H9 (cell line): Measurements from ENCODE around the gene TMEM163. TPM values are rescaled to one million over a fixed set of nuclear protein-coding genes. Genes with fewer than 3 reads are reported as not detected.

ENCODE experiments used
- DNase-seq: peaks from one replicate; pipeline ENCODE4 v3.0.0-alpha.2; 2017
- H2AFZ ChIP-seq: one replicate; pipeline ENCODE4 v1.6.1; 2013; ENCODE audit warnings: mild to moderate bottlenecking, low read length, control low read depth, moderate library complexity
- H2AK5ac ChIP-seq: 2 replicates; pipeline ENCODE4 v1.6.1; 2013; ENCODE audit warnings: low read length, control low read depth, mixed read lengths; ENCODE audit not compliant: insufficient read length
- H2BK120ac ChIP-seq: one replicate; pipeline ENCODE4 v1.6.1; 2013; ENCODE audit warnings: low read depth, mild to moderate bottlenecking, low read length, control low read depth, inconsistent platforms; ENCODE audit not compliant: poor library complexity, severe bottlenecking
- H2BK12ac ChIP-seq: 2 replicates; pipeline ENCODE4 v1.6.1; 2013; ENCODE audit warnings: low read length, control low read depth, mixed read lengths, low read depth; ENCODE audit not compliant: insufficient read length
- H2BK15ac ChIP-seq: 2 replicates; pipeline ENCODE4 v1.6.1; 2013; ENCODE audit warnings: low read depth, low read length, control low read depth
- H2BK20ac ChIP-seq: one replicate; pipeline ENCODE4 v1.6.1; 2013; ENCODE audit warnings: low read depth, mild to moderate bottlenecking, low read length, control low read depth, inconsistent platforms; ENCODE audit not compliant: poor library complexity, severe bottlenecking
- H2BK5ac ChIP-seq: 2 replicates; pipeline ENCODE4 v1.6.1; 2013; ENCODE audit warnings: low read length, control low read depth, mixed read lengths; ENCODE audit not compliant: insufficient read length
- H3K14ac ChIP-seq: 2 replicates; pipeline ENCODE4 v1.6.1; 2013; ENCODE audit warnings: low read length, control low read depth; ENCODE audit not compliant: insufficient read depth
- H3K18ac ChIP-seq: 2 replicates; pipeline ENCODE4 v1.6.1; 2013; ENCODE audit warnings: low read depth, mild to moderate bottlenecking, mixed read lengths, low read length, control low read depth; ENCODE audit not compliant: insufficient read length
- H3K23ac ChIP-seq: 2 replicates; pipeline ENCODE4 v1.6.1; 2013; ENCODE audit warnings: low read length, control low read depth, mixed read lengths, low read depth; ENCODE audit not compliant: insufficient read length
- H3K23me2 ChIP-seq: 2 replicates; pipeline ENCODE4 v1.6.1; 2013; ENCODE audit warnings: low read depth, mild to moderate bottlenecking, mixed read lengths, low read length, control low read depth; ENCODE audit not compliant: insufficient read length, poor library complexity, severe bottlenecking
- H3K27ac ChIP-seq: 2 replicates; pipeline ENCODE4 v1.5.1; 2013; ENCODE audit warnings: low read length, control low read depth, mixed read lengths, low read depth; ENCODE audit not compliant: insufficient read length
- H3K27me3 ChIP-seq: 2 replicates; pipeline ENCODE4 v1.6.1; 2013; ENCODE audit warnings: low read length, control low read depth, inconsistent platforms; ENCODE audit not compliant: insufficient read depth
- H3K4ac ChIP-seq: 2 replicates; pipeline ENCODE4 v1.6.1; 2013; ENCODE audit warnings: low read depth, mild to moderate bottlenecking, control low read depth, inconsistent platforms, low read length, moderate library complexity
- H3K4me1 ChIP-seq: 2 replicates; pipeline ENCODE4 v1.6.1; 2013; ENCODE audit warnings: low read length, control low read depth, inconsistent platforms; ENCODE audit not compliant: insufficient read depth
- H3K4me2 ChIP-seq: 2 replicates; pipeline ENCODE4 v1.6.1; 2013; ENCODE audit warnings: low read length, control low read depth, mixed read lengths; ENCODE audit not compliant: insufficient read length, insufficient read depth
- H3K56ac ChIP-seq: 2 replicates; pipeline ENCODE4 v1.6.1; 2013; ENCODE audit warnings: low read depth, mild to moderate bottlenecking, mixed read lengths, low read length, control low read depth; ENCODE audit not compliant: insufficient read length
- H3K79me1 ChIP-seq: 2 replicates; pipeline ENCODE4 v1.6.1; 2013; ENCODE audit warnings: low read depth, mild to moderate bottlenecking, moderate library complexity, low read length, control low read depth, inconsistent platforms; ENCODE audit not compliant: insufficient read depth, poor library complexity, severe bottlenecking
- H3K79me2 ChIP-seq: 2 replicates; pipeline ENCODE4 v1.6.1; 2013; ENCODE audit warnings: low read length, control low read depth, inconsistent platforms; ENCODE audit not compliant: insufficient read depth
- H3K9ac ChIP-seq: 2 replicates; pipeline ENCODE4 v1.6.1; 2013; ENCODE audit warnings: low read length, control low read depth, mixed read lengths; ENCODE audit not compliant: insufficient read length; ENCODE audit errors: extremely low read depth
- H3K9me3 ChIP-seq: one replicate; pipeline ENCODE4 v1.6.1; 2013; ENCODE audit warnings: low read depth, low read length, inconsistent platforms; ENCODE audit not compliant: control insufficient read depth
- H3T11ph ChIP-seq: one replicate; pipeline ENCODE4 v1.6.1; 2013; ENCODE audit warnings: mild to moderate bottlenecking, low read length, control low read depth, inconsistent platforms
- H4K20me1 ChIP-seq: one replicate; pipeline ENCODE4 v1.6.1; 2013; ENCODE audit not compliant: control insufficient read depth, insufficient read length, insufficient read depth
- H4K5ac ChIP-seq: 2 replicates; pipeline ENCODE4 v1.6.1; 2013; ENCODE audit warnings: low read depth, mild to moderate bottlenecking, mixed read lengths, low read length, control low read depth; ENCODE audit not compliant: insufficient read length
- H4K8ac ChIP-seq: replicated peaks from 2 replicates; pipeline ENCODE4 v1.6.1; 2013; ENCODE audit warnings: low read length, control low read depth, mixed read lengths, low read depth; ENCODE audit not compliant: insufficient read length
- H4K91ac ChIP-seq: 2 replicates; pipeline ENCODE4 v1.6.1; 2013; ENCODE audit warnings: low read depth, mild to moderate bottlenecking, moderate library complexity, mixed read lengths, low read length, control low read depth; ENCODE audit not compliant: insufficient read length
- H3K27ac Mint-ChIP-seq, 3 experiments: 2 replicates in 2 of 3; 3 replicates in 1 of 3; pipeline ENCODE4 v1.8.0; 2020 to 2021; ENCODE audit warnings: mixed read lengths in 3 of 3, mild to moderate bottlenecking in 1 of 3, moderate library complexity in 1 of 3
- H3K27me3 Mint-ChIP-seq: 2 replicates; pipeline ENCODE4 v1.8.0; 2021; ENCODE audit warnings: low read depth, mild to moderate bottlenecking, moderate library complexity, mixed read lengths
- H3K36me3 Mint-ChIP-seq, 3 experiments: 2 replicates in 2 of 3; 3 replicates in 1 of 3; pipeline ENCODE4 v1.8.0; 2020 to 2021; ENCODE audit warnings: low read depth in 3 of 3, mixed read lengths in 3 of 3; ENCODE audit not compliant: insufficient read depth in 1 of 3
- H3K4me1 Mint-ChIP-seq, 2 experiments: 2 replicates each; pipeline ENCODE4 v1.8.0; 2020; ENCODE audit warnings: mixed read lengths in 2 of 2
- H3K4me3 Mint-ChIP-seq, 2 experiments: 2 replicates in 1 of 2; 3 replicates in 1 of 2; pipeline ENCODE4 v1.8.0; 2020 to 2021; ENCODE audit warnings: mild to moderate bottlenecking in 2 of 2, mixed read lengths in 2 of 2, moderate library complexity in 1 of 2
- H3K9me3 Mint-ChIP-seq, 2 experiments: 2 replicates in 1 of 2; 3 replicates in 1 of 2; pipeline ENCODE4 v1.8.0; 2020; ENCODE audit warnings: mild to moderate bottlenecking in 2 of 2, mixed read lengths in 2 of 2, moderate library complexity in 1 of 2
- CTCF ChIP-seq: fragments of 200-600 bp; sonication (generic); conservative IDR thresholded peaks from 3 replicates; pipeline ENCODE4 v1.8.0; 2021; ENCODE audit warnings: antibody characterized with exemption, mild to moderate bottlenecking
- WGBS: extraction: QIAGEN DNeasy Blood & Tissue Kit; methylation state at CpG from one replicate; pipeline ENCODE4 v1.1.7; 2013; ENCODE audit warnings: missing lambda C conversion rate, low lambda C conversion rate, mixed read lengths; ENCODE audit not compliant: insufficient read length; ENCODE audit errors: extremely low coverage; 5-methylcytosine and 5-hydroxymethylcytosine counted together
- total RNA-seq: library from RNA; stranded (reverse); gene quantifications from 2 replicates; pipeline ENCODE4 v1.2.1, GENCODE V29; 2021

Gene TMEM163
- total RNA-seq, 1 experiment from 2014 or later: 0.39 TPM

GRCh38 chr2:134426721-134427120 lies 292.1 kb downstream of the TMEM163 start:
- Histone ChIP-seq H3K27ac (no peak overlapping the region), H2BK20ac (no peak overlapping the region), H3K9me3 (no peaks in the 10 kb centered on the region), H4K91ac (no peak overlapping the region), H2BK120ac (no peak overlapping the region), H3T11ph (no peak overlapping the region), H3K4me1 (no peaks in the 10 kb centered on the region; the same call in 1 of the 2 replicates), H3K79me1 (no peaks in the 10 kb centered on the region), H3K27me3 (peaks cover 5% of the 10 kb centered on the region; the same call in 1 of the 2 replicates), H4K8ac (no peak overlapping the region), H4K20me1 (peaks cover 2% of the 10 kb centered on the region), H2BK5ac (no peak overlapping the region), H4K5ac (no peak overlapping the region), H3K56ac (no peak overlapping the region), H2AK5ac (no peak overlapping the region), H3K4me2 (no peak overlapping the region), H3K4ac (no peak overlapping the region), H3K23me2 (no peaks in the 10 kb centered on the region), H3K79me2 (no peaks in the 10 kb centered on the region), H2BK15ac (no peak overlapping the region), H3K23ac (no peak overlapping the region), H2BK12ac (no peak overlapping the region), H3K18ac (no peak overlapping the region), H3K14ac (no peak overlapping the region), H2AFZ (no peak overlapping the region), H3K9ac (no peak overlapping the region)
- H3K27me3 Mint-ChIP-seq: peaks cover 44% of the 10 kb centered on the region
- WGBS: no CpG with 5 or more reads among the region's 3 CpGs
- H3K9me3 Mint-ChIP-seq: no peaks in the 10 kb centered on the region
- peaks cover 0 to 27% (median 4%) of the 10 kb centered on the region in 3 experiments; a peak in 5 of 7 replicates for H3K36me3 Mint-ChIP-seq
- peaks cover 8 to 11% of the 10 kb centered on the region in 2 experiments for H3K4me1 Mint-ChIP-seq
- no peak overlapping the region for H3K4me3 Mint-ChIP-seq
- no peak for DNase-seq
- no peak for TF ChIP-seq CTCF
- no peak overlapping the region for H3K27ac Mint-ChIP-seq
